HG02870 (cell line): ENCODE results near the gene SLC24A3.

ENCODE experiments used
- ATAC-seq: cut with Tn5 transposase; IDR thresholded peaks from one replicate; pipeline ENCODE4 v1.9.1; 2021; ENCODE audit warnings: mild to moderate bottlenecking, moderate library complexity; ENCODE audit not compliant: unreplicated experiment

Gene SLC24A3

GRCh38 chr20:19212469-19212815, at the start of gene SLC24A3:
SLC24A3 (plus strand) TSS chr20:19212642.
- ATAC-seq: peak; percentile 10

DNA sequence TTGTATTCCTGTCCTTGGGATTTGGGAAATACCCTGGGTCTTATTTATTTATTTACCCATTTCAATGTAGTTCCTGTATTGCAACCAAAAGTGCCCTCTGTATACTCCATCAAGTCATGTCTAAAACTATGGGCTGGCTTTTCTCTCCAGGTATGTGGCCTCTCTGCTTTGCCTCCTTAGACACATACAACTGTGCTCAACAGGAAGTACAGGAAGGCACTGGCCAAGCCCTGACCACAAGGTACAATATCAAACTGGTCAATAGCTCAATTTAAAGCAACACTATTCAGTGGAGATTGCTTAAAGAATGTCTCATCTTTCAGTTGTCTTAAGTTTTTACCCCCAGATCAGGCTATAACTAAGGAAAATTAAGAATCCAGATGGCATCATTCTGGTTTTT, 42.3 kb upstream of the SLC24A3 start:
- ATAC-seq: no peak

DNA sequence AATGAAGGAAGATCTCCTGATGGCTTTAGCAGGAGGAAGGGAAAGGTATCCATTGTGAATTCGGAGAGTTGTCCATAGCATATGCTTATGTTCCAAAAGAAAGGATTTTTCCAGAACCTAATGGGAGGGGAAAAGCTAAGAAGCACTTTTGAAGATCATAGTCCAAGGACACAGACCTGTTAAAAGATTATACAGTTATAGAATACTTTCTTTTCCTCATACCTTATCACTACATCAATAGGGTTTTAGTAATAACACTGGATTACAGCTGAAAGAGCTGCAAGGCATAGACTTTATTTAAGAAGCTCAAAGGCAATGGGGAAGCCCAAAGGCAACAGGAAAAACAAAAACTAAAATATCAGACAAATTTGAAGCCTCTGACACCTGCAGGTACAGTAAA, 39.8 kb upstream of the SLC24A3 start:
- no peak for ATAC-seq

DNA sequence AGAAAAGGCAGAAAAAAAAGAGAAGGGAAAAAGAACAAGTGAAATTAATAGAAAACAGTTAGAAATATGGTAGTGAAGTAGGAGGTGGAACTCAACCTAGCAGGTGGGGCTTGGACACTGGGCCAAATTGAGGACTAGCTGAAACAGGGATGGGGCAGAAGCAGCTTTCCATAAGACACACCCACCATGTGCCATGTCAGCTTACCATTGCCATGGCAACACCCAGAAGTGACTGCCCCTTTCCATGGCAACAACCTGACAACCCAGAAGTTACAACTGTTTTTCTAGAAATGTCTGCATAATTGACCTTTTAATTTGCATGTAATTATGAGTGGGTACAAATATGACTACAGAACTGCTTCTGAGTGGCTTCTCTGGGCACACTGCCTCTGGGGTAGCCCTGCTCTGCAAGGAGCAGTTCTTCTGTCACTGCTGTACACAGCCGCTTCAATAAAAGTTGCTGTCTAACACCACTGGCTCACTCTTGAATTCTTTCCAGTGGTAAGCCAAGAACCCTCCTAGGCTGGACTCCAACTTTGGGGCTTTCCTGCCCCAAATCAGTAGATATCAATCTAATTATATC, 35.9 kb upstream of the SLC24A3 start:
- ATAC-seq: no peak

DNA sequence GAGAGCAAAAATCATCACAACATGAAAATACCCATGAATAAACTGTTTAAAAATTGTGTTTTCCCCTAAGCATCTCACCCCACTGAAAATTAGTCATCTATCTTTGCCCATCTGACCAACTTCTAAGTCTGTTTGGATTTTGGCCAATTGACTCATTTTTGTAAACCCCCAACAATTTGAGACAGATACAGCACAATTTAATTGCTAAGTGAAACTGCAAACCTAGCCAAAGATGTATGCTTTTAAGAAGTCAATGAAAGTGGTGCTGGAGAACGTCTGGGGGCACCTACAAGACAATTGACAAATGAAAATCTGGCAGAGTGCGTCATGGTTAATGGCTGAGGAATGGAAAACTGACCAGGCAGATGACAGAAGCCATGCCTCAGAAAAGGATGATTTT, 30.9 kb upstream of the SLC24A3 start:
- no peak for ATAC-seq

GRCh38 chr20:19185083-19185482, 27.4 kb upstream of the SLC24A3 start:
- no peak for ATAC-seq

DNA sequence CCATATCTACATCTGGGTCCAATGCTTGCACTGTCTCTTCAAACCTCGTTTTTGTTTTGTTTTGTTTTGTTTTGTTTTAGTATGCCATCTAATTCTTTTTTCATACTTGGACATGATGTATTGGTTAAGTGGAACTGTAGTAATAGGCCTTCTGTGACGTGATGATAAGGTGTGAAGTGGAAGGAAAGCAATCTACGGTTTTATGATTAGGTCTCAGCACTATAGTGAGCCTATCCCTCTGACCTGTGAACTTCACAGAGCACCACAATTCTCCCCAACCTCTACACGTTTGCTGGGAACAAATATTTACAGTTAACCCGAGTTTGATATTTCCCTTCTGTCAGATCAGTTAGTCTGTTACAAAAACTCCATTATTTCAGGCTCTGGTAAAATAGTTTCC, 19.1 kb upstream of the SLC24A3 start:
- no peak for ATAC-seq

DNA sequence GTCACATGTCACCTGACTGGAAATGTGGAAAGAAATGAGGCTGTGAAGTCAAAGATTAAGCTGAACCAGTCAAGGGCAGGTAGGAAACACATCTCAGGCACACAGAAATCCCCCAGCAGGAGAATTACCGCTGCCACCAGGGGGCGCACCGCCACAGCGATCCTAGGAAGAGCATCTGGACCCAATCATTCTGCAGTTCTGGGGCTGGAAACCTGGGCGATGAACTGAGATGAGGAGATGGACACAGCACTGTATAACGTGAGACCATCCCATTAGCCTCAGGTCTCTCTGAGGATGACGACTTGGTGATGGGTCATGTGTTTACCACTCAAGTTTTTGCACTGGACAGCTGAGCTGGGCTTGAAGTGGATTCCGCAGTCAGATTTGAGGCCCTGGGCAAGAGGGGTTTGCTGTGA, 6.5 kb upstream of the SLC24A3 start:
- peak; percentile 61 for ATAC-seq

- ATAC-seq: no peak
These were observed 4.9 kb upstream of the SLC24A3 start for GRCh38 chr20:19207541-19207940.

DNA sequence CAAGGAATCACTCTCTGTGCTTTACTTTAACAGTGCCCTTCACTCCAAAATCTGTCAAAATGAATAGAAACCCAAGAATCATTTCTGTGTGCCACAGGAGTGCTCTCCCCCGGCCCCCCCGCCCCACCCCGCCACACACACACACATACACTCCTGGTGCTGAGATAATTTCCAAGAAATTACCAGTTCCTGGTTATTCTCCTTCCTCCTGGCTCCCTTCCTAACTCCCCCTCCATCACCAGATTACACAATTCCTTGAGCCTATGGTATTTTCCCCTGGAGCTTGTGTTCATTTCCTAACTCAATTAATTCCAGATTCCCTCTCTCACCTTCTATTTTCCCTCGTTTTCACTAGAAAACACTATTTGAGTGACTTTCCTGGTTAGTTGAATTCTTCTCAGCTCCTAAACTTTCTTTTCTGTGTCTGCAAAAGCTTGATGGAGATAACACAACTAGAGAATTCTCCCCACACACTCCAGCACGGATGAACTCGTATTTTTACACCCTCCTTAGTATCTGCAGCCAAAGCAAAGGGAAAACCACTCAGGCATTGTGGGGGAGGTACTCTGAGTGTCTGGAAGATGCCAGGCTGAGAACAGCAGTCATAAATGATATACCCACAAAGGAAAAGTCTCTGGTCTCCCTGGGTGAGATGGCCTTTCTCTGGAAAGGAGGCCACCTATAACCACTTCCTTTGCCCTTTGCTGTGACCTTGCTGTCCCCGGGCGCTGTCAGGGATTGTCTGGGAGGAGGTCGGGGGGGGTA, 1.9 kb upstream of the SLC24A3 start:
- ATAC-seq: no peak

- ATAC-seq: no peak
These were observed 1.2 kb upstream of the SLC24A3 start for GRCh38 chr20:19211252-19211651.

DNA sequence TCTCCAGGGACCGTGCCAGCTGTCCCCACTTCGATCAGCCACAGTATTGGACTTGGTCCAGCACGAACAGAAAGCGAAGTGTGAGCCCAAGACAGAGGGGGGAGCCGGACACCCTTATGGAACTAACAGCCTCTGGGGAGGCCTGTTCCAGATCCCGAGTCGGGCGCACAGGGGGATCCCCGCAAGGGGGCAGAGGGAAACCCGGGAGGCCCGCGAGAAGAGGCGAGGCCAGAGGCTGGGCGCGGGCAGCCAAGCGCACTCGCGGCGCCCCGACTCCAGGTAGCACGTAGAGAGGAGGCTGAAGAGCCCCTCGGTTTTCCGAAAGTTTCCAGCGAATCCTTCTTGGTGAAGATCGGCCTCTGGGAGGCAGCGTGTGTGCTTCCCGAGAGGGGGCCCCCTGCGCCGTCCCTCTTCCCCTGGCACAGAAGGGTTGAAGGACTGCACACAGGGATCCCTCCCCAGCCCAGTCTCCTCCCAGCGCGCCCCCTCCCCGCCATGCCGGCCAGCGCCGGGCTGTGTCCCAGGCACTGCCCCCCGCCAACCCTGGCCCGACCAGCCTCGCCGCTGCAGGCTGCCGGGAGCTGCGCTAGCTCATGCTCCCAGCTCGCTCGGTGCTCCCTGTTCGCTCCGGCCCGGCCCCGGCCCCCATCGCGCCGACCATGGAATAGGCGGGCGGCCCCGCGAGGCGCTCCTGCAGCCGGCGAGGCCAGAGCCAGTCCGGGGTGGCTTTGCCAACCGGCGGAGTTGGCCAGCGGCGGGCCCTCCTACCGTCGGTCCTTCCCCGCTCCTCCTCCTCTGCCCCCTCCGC, 577 bp upstream of the SLC24A3 start:
- ATAC-seq: no peak

DNA sequence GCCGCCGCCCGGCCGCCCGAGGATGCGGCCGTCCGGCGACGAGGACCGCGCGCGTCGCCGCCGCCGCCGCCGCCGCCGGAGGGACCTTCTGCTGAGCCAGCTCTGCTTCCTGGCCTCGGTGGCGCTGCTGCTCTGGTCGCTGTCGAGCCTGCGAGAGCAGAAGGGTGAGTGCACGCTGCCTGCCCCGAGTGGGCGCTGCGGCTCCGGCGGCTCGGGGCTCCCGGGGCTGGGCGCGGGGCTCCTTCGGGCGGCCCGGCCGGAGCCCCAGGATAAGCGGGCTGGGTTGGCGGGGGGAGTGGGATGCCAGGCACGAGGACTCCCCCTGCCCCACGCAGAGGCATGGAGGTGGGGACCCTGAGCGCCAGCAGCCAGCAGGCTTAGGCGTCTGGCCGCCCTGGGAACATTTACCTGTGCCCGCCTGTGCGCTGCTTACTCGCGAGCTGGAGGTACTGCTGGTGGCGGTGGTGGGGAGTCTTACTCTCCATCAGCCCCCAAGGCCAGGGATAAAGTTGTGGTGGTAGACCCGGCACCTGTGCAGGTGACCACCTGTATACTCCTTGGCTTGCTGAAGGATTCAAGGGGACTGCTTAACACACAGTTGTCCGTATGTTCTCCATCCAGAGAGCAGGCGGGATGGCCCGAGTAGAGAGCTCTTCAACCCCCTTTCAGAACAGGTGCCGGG, 520 bp downstream of the SLC24A3 start:
- peak; percentile 57 for ATAC-seq

- ATAC-seq: no peak
These were observed 1.6 kb downstream of the SLC24A3 start for GRCh38 chr20:19213946-19214490.

DNA sequence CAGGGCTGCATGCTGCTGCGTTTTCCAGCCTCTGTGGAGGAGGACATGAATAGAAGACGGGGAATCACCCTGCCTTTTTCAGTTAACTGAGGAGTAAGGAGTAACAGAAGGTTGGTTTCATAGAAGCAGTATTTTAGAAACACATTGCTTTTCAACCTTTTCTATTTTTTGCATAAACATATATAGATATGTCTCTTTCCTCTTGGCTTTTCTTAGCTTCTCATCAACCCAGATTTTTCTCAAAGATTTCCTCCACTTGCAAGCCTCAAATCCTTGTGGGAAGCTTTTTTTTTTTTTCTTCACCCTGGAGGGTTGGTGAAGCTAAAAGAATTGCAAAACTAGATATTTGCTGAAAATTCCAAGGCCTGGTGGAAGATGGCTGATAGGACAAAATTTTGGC, 6.0 kb downstream of the SLC24A3 start:
- ATAC-seq: no peak

GRCh38 chr20:19222520-19223040, 10.1 kb downstream of the SLC24A3 start:
- no peak for ATAC-seq

DNA sequence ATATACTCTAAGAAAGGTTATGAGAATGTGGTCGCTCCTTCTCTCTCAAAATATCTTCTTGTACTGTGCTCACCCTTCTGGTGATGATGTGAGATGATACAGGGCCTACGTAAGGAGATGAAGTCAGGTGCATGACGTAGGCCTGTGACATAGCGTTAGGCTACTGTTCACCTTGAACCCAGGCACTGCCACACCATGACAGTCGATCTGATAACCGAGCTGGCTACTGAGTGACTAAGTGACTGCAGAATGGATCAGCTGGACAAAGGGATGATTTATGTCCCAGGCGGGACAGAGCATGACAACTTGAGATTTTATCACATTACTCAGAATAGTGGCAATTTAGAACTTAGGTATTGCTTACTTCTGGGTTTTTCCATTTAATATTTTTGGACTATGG, 11.2 kb downstream of the SLC24A3 start:
- no peak for ATAC-seq

GRCh38 chr20:19231359-19232035, 19.1 kb downstream of the SLC24A3 start:
- ATAC-seq: no peak

DNA sequence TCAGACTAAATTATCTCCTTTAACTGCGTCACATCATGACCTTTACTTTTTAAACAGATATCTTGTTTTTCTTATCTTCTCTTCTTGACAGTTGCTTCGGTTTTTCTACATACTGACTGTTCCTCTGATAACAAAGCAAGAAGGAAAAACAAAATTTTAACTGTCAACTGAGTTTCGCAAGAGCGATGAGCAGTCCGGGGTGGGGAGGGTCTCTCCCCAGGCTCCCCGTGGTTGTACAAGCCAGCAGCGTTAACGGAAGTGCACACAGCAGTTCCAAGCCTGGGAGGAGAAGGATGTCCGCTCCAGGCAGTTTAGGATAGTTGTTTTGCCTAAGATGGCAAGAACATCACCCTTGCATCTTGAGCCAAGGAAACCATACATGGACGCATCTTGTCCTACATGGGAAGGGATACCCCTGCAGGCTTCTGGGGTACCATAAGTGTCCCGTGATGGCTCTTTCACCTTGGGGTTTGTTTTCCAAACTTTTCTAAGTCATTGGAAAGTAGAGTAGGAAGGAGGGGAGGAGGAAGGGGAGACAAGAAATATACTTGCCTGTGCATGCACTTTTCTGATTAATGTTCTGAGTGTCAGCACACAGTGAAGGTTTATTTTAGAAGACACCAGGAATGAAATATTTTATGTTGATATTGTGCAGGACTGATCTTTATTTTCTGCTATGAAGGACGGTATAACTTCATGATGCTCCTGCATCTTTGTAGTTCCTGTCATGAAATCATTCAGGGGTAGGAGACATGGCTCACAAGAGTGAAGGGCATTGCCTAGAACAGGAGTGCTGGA, 20.8 kb downstream of the SLC24A3 start:
- ATAC-seq: no peak
